Osteocyte (in vitro differentiated cells): ENCODE results near the gene DNA2. TPM values are rescaled to one million over a fixed set of nuclear protein-coding genes. Genes with fewer than 3 reads are reported as not detected.

Experiments used
- DNase-seq: peaks from one replicate; pipeline ENCODE4 v3.0.0; 2021; ENCODE audit warnings: mixed read lengths; ENCODE audit not compliant: unreplicated experiment; ENCODE audit errors: extremely low spot score
- H3K27ac Mint-ChIP-seq: one replicate; pipeline ENCODE4 v1.8.0; 2021; ENCODE audit warnings: mild to moderate bottlenecking, mixed read lengths; ENCODE audit not compliant: unreplicated experiment
- H3K27me3 Mint-ChIP-seq: one replicate; pipeline ENCODE4 v1.8.0; 2021; ENCODE audit warnings: mixed read lengths; ENCODE audit not compliant: unreplicated experiment
- H3K36me3 Mint-ChIP-seq: one replicate; pipeline ENCODE4 v1.8.0; 2021; ENCODE audit warnings: mixed read lengths; ENCODE audit not compliant: unreplicated experiment
- H3K4me1 Mint-ChIP-seq: one replicate; pipeline ENCODE4 v1.8.0; 2021; ENCODE audit warnings: mixed read lengths; ENCODE audit not compliant: unreplicated experiment
- H3K4me3 Mint-ChIP-seq: one replicate; pipeline ENCODE4 v1.8.0; 2021; ENCODE audit warnings: mild to moderate bottlenecking, moderate library complexity, mixed read lengths; ENCODE audit not compliant: unreplicated experiment
- H3K9me3 Mint-ChIP-seq: one replicate; pipeline ENCODE4 v1.8.0; 2021; ENCODE audit warnings: mixed read lengths; ENCODE audit not compliant: unreplicated experiment
- CTCF ChIP-seq: fragments of 200-600 bp; sonication (generic); IDR thresholded peaks from 2 replicates; pipeline ENCODE4 v1.5.0; 2021; ENCODE audit warnings: antibody characterized with exemption, mild to moderate bottlenecking, moderate library complexity
- total RNA-seq: library from RNA; stranded (reverse); gene quantifications from 2 replicates; pipeline ENCODE4 v1.2.1, GENCODE V29; 2021

DNA2 gene
- total RNA-seq, 1 donor from 2014 or later, result 6.0 TPM

DNA sequence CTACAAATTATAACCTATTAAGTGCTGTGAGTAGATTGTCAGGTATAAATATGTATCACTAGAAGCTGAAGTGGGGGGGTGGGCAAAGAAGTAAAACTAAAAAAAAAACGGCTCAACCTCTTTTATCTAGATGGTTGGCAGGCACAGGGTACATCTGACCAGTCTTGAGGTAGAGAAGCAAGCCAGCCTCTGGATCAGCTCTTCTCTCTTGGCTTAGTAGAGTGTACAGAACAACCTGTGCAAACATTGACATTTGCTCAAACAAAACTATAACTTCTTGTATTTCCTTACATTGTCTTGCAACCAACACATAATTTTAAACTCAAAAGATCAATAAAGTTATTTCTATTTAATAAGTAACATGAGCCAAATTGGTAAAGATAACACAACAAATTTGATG is 25.6 kb downstream of the DNA2 start:
- no peaks in the 10 kb centered on the region for H3K9me3 Mint-ChIP-seq
- H3K36me3 Mint-ChIP-seq, result peaks cover 2% of the 10 kb centered on the region
- H3K27ac Mint-ChIP-seq, result no peak overlapping the region
- no peak overlapping the region for H3K4me3 Mint-ChIP-seq
- no peak for DNase-seq
- no peaks in the 10 kb centered on the region for H3K4me1 Mint-ChIP-seq
- TF ChIP-seq CTCF, result no peak
- H3K27me3 Mint-ChIP-seq, result no peaks in the 10 kb centered on the region

GRCh38 chr10:68442971-68443370 is 28.8 kb downstream of the DNA2 start:
- H3K27me3 Mint-ChIP-seq, result no peaks in the 10 kb centered on the region
- TF ChIP-seq CTCF, result no peak
- no peak overlapping the region for H3K4me3 Mint-ChIP-seq
- no peak for DNase-seq
- no peaks in the 10 kb centered on the region for H3K9me3 Mint-ChIP-seq
- H3K27ac Mint-ChIP-seq, result no peak overlapping the region
- peaks cover 2% of the 10 kb centered on the region for H3K36me3 Mint-ChIP-seq
- H3K4me1 Mint-ChIP-seq, result no peaks in the 10 kb centered on the region

DNA sequence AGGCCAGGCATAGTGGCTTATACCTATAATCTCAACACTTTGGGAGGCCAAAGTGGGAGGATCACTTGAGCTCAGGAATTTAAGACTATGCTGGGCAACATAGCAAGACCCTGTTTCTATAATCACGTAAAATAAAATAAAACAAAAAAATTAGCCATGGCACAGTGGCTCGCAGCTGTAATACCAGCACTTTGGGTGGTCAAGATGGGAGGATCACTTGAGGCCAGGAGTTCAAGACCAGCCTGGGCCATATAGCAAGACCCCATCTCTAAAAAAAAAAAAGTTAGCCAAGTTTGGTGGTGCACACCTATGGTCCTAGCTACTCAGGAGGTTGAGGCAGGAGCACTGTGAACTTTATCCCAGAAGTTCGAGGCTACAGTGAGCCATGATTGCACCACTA is 30.9 kb downstream of the DNA2 start:
- no peak overlapping the region for H3K27ac Mint-ChIP-seq
- H3K4me3 Mint-ChIP-seq, result no peak overlapping the region
- H3K4me1 Mint-ChIP-seq, result no peaks in the 10 kb centered on the region
- H3K27me3 Mint-ChIP-seq, result no peaks in the 10 kb centered on the region
- DNase-seq, result no peak
- H3K36me3 Mint-ChIP-seq, result peaks cover 2% of the 10 kb centered on the region
- no peak for TF ChIP-seq CTCF
- H3K9me3 Mint-ChIP-seq, result no peaks in the 10 kb centered on the region

DNA sequence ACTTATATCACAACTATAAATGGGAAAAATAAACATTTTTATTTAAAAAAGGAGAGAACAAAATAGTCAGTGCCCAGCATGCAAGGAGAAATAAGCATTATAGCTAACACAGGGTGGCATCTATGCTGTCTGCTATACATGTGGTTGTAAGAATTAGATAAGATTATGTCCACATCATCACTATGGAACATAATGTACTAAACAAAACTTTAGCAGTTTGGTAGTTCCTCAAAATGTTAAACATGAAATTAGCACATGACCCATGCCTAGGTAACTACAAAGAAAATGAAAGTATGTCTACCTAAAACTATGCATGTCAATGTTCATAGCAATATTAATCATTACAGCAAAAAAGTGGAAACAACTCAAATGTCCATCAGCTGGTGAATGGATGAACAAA is 36.0 kb downstream of the DNA2 start:
- no peaks in the 10 kb centered on the region for H3K4me1 Mint-ChIP-seq
- H3K36me3 Mint-ChIP-seq, result peaks cover 2% of the 10 kb centered on the region
- H3K27me3 Mint-ChIP-seq, result no peaks in the 10 kb centered on the region
- no peak for TF ChIP-seq CTCF
- no peak overlapping the region for H3K27ac Mint-ChIP-seq
- H3K9me3 Mint-ChIP-seq, result no peaks in the 10 kb centered on the region
- no peak overlapping the region for H3K4me3 Mint-ChIP-seq
- DNase-seq, result no peak

- no peak for DNase-seq
- H3K27ac Mint-ChIP-seq, result no peak overlapping the region
- H3K27me3 Mint-ChIP-seq, result no peaks in the 10 kb centered on the region
- TF ChIP-seq CTCF, result no peak
- H3K4me1 Mint-ChIP-seq, result no peaks in the 10 kb centered on the region
- H3K36me3 Mint-ChIP-seq, result no peaks in the 10 kb centered on the region
- no peaks in the 10 kb centered on the region for H3K9me3 Mint-ChIP-seq
- no peak overlapping the region for H3K4me3 Mint-ChIP-seq
These were observed 37.1 kb downstream of the DNA2 start for GRCh38 chr10:68434657-68435056.
